Fibroblast of the aortic adventitia (primary cell): ENCODE data around the gene ZCCHC10. TPM values are rescaled to one million over a fixed set of nuclear protein-coding genes. Genes with fewer than 3 reads are reported as not detected.
"Not testable (repeated sequence)": the region's sequence is repeated elsewhere in the genome, so short reads cannot be mapped to it uniquely, and the experiment has no call there.

ENCODE experiments used
- DNase-seq: peaks from one replicate; pipeline ENCODE4 v3.0.0-alpha.2; 2010; ENCODE audit warnings: low read depth
- H3K4me3 ChIP-seq: 2 replicates; pipeline ENCODE4 v1.5.1; 2011; ENCODE audit warnings: low read depth, mild to moderate bottlenecking, control low read depth, low read length, moderate library complexity
- total RNA-seq: library from RNA; depleted of rRNA; stranded (reverse); fragments of >200 nt; gene quantifications from 2 replicates; pipeline ENCODE4 v1.2.3, GENCODE V29; 2012; ENCODE audit warnings: low replicate concordance
- TF ChIP-seq, protein P1 (sequence below): IDR thresholded peaks from 2 replicates; pipeline ENCODE4 v1.5.1; 2011; ENCODE audit warnings: mild to moderate bottlenecking, low read length, control low read depth, inconsistent platforms; ENCODE audit not compliant: insufficient read depth

ZCCHC10 gene
- total RNA-seq, 1 donor = 14.4 TPM

DNA sequence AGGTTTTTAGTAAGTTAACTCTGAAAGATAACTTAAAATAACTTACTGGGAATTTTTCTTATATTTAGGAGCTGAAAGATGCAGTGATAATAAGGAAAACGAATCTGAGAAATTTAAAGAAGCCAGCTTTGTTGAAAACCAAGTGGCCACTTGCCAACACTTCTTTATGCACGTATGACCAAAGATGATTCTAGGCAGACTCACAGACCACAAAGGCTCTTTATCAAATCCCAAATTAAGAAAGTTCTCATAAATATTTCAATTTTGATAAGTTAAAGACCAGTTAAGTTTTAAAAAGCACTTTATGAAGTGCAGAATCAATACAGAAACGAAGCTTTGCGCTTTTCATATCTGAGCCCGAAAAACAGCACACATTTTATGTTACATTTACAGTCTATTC lies 64.5 kb downstream of the ZCCHC10 start:
- DNase-seq = peak; percentile 74
- peak overlapping the region; percentile 86 for H3K4me3 ChIP-seq
- TF ChIP-seq, protein P1, sequence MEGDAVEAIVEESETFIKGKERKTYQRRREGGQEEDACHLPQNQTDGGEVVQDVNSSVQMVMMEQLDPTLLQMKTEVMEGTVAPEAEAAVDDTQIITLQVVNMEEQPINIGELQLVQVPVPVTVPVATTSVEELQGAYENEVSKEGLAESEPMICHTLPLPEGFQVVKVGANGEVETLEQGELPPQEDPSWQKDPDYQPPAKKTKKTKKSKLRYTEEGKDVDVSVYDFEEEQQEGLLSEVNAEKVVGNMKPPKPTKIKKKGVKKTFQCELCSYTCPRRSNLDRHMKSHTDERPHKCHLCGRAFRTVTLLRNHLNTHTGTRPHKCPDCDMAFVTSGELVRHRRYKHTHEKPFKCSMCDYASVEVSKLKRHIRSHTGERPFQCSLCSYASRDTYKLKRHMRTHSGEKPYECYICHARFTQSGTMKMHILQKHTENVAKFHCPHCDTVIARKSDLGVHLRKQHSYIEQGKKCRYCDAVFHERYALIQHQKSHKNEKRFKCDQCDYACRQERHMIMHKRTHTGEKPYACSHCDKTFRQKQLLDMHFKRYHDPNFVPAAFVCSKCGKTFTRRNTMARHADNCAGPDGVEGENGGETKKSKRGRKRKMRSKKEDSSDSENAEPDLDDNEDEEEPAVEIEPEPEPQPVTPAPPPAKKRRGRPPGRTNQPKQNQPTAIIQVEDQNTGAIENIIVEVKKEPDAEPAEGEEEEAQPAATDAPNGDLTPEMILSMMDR = no peak

DNA sequence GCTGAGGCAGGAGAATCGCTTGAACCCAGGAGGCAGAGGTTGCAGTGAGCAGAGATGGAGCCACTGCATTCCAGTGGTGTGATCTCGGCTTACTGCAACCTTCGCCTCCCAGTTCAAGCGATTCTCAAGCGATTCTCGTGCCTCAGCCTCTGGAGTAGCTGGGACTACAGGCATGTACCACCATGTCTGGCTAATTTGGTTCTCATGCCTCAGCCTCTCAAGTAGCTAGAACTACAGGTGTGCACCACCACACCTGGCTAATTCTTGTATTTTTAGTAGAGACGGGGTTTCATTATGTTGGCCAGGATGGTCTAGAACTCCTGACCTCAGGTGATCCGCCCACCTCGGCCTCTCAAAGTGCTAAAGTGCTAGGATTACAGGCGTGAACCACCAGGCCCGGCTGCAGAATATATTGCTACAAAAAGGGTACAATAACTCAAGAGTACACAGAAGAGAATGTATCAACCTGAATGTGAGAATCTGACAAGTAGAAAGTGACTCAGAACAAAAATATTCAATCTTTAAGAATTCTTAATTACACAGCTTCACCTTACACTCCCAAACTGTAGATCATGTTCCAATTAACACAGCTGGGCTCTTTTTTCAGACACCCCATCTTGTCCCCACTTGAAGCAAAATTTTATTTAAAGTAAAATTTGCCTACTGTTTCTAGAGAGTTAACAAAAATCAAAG lies 65.1 kb downstream of the ZCCHC10 start:
- DNase-seq = not testable (repeated sequence)
- peak overlapping the region; percentile 86 for H3K4me3 ChIP-seq

DNA sequence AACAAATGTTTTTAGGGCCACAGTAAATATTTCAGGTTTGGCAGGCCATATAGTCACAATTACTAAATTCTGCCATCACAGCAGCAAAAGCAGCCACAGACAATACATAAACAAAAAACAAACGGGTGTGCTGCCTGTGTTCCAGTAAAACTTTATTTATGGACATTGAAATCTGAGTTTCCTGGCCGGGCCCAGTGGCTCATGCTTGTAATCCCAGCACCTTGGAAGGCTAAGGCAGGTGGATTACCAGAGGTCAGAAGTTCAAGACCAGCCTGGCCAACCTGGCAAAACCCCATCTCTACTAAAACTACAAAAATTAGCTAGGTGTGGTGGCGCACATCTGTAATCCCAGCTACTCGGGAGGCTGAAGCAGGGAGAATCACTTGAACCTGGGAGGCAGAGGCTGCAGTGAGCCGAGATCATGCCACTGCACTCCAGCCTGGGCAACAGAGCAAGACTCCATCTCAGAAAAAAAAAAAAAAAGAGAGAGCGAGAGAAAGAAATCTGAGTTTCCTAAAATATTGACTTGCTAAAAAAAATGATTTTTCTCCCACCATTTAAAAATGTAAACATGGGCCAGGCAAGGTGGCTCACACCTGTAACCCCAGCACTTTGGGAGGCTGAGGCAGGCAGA lies 70.1 kb downstream of the ZCCHC10 start:
- H3K4me3 ChIP-seq, DNase-seq: not testable (repeated sequence)

DNA sequence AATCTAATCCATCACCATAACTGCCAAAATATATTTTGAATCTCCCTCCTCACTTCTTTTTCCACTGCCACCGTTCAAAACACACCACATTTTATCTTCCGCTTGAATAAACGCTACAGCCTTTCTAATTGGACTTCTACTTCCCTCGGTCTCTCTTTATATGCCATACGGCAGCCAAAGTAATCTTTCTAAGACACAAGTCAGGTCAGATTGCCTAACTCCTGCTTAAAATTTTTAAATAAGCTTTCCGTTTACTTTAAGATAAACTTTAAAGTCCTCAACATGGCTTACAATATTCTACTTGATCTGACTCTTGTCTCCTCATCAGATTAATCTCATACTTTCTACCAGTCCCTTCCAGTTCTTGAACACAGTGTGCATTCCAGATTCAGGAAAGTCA lies 72.6 kb downstream of the ZCCHC10 start:
- no peak for DNase-seq
- TF ChIP-seq, protein P1 = no peak
- no peak overlapping the region for H3K4me3 ChIP-seq

DNA sequence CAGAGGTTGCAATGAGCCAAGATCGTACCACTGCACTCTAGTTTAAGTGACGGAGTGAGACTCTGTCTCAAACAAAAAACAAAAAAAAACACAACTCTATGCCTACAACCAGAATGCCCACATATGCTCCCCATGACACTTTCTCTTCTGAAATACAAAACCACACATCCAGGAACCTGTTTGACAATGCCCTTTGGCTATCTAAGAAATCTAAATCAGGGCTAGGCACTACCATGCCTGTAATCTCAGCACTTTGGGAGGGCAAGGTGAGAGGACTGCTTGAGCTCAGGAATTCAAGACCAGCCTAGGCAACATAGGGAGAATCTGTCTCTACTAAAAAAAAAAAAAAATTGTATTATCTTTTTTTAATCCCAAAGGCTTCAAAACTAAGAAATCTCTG lies 73.5 kb downstream of the ZCCHC10 start:
- H3K4me3 ChIP-seq = no peak overlapping the region
- no peak for DNase-seq
- TF ChIP-seq, protein P1 = no peak

DNA sequence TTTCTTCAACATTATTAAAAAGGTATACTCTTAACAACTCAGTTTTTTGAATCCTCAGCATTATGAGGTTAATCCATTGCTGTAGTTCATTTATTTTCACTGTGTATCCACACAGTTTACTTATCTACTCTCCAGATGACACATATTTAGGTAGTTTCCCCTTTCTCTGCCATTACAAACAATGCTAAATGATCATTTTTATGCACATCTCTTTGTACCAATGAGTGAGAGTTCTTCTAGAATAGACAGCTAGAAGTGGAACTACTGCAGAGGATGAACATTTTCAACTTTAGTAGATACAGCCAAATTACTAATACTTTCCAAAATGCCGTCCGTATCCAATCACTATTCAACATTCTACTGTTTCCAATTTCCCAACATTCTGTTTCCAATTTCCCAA lies 74.5 kb downstream of the ZCCHC10 start:
- no peak overlapping the region for H3K4me3 ChIP-seq
- TF ChIP-seq, protein P1 = no peak
- no peak for DNase-seq

DNA sequence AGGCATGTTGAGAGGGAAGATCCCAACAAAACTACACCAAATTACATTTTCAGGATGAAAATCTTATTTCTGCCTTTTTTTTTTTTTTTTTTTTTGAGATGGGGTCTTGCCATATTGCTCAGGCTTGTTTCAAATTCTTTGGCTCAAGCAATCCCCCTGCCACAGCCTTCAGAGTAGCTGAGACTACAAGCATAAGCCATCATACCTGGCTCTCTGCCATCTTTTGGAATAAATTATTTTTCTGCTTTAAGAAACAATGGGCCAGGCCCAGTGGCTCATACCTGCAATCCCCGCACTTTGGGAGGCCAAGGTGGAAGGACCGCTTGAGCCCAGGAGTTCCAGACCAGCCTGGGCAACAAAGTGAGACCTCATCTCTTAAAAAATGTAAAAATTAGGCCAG lies 77.2 kb downstream of the ZCCHC10 start:
- TF ChIP-seq, protein P1 = no peak

DNA sequence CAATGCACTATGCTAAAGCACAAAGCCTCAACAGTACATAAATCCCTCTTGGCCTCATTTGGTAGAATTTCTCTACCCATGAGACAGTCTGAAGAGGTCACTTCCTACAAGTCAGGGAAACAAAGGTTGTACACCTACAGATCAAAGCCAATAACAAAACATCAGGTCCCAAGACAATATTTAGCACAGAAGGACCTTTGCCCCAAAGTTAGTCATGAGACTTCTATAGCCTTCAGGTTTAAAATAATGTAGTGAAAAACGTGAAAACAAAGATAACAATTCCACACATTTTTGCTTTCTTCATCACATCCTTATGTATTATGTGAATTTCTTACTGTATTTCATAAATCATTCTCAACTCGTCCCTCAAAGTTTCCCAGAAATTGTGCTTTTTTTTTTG lies 78.7 kb downstream of the ZCCHC10 start:
- TF ChIP-seq, protein P1 = no peak
- H3K4me3 ChIP-seq = no peak overlapping the region
- peak; percentile 69 for DNase-seq

More for the DNA sequence above, 77.2 kb downstream of the ZCCHC10 start:
- no peak overlapping the region for H3K4me3 ChIP-seq
- no peak for DNase-seq
